BE2C (cell line): Measurements from ENCODE around the gene CCNL1.
"Not testable (repeated sequence)": the region's sequence is repeated elsewhere in the genome, so short reads cannot be mapped to it uniquely, and the experiment has no call there.

Experiments
- DNase-seq: peaks from one replicate; pipeline ENCODE4 v3.0.0-alpha.2; 2020
- H3K27me3 ChIP-seq: fragments of 250-450 bp; sonication (Bioruptor Pico); 2 replicates; pipeline ENCODE4 v1.5.1; 2020; ENCODE audit warnings: mild to moderate bottlenecking
- H3K36me3 ChIP-seq: fragments of 250-450 bp; sonication (Bioruptor Pico); 2 replicates; pipeline ENCODE4 v1.5.1; 2020; ENCODE audit warnings: mild to moderate bottlenecking
- H3K4me1 ChIP-seq: fragments of 250-450 bp; sonication (Bioruptor Pico); 2 replicates; pipeline ENCODE4 v1.5.1; 2020
- H3K4me3 ChIP-seq: 2 replicates; pipeline ENCODE4 v1.5.1; 2011; ENCODE audit warnings: low read depth, low read length
- H3K9me3 ChIP-seq: fragments of 250-450 bp; sonication (Bioruptor Pico); 2 replicates; pipeline ENCODE4 v1.5.1; 2020
- CTCF ChIP-seq: IDR thresholded peaks from 2 replicates; pipeline ENCODE4 v1.5.1; 2012; ENCODE audit warnings: mild to moderate bottlenecking, low read depth, low read length

Gene CCNL1

GRCh38 chr3:157195965-157196364 lies 36.0 kb upstream of the CCNL1 start:
- H3K36me3 ChIP-seq = no peaks in the 10 kb centered on the region
- H3K9me3 ChIP-seq = no peaks in the 10 kb centered on the region
- no peak for DNase-seq
- H3K4me1 ChIP-seq = no peaks in the 10 kb centered on the region
- H3K4me3 ChIP-seq = no peak overlapping the region
- 0 out of 2 replicates have a peak, but pooled peaks cover 9% of the 10 kb centered on the region for H3K27me3 ChIP-seq
- no peak for TF ChIP-seq CTCF

GRCh38 chr3:157191149-157191548 lies 31.2 kb upstream of the CCNL1 start:
- not testable (repeated sequence) for H3K36me3 ChIP-seq, H3K9me3 ChIP-seq, H3K4me1 ChIP-seq

GRCh38 chr3:157190380-157190872 lies 30.5 kb upstream of the CCNL1 start:
- no peak overlapping the region for H3K4me3 ChIP-seq
- H3K36me3 ChIP-seq = no peaks in the 10 kb centered on the region
- no peak for DNase-seq
- no peak for TF ChIP-seq CTCF
- H3K9me3 ChIP-seq = no peaks in the 10 kb centered on the region
- H3K27me3 ChIP-seq = 0 out of 2 replicates have a peak, but pooled peaks cover 6% of the 10 kb centered on the region
- H3K4me1 ChIP-seq = no peaks in the 10 kb centered on the region

More at GRCh38 chr3:157191149-157191548, 31.2 kb upstream of the CCNL1 start:
- DNase-seq, H3K27me3 ChIP-seq, H3K4me3 ChIP-seq: not testable (repeated sequence)

GRCh38 chr3:157188391-157188790 lies 28.4 kb upstream of the CCNL1 start:
- Histone ChIP-seq H3K9me3 (no peaks in the 10 kb centered on the region), H3K4me3 (no peak overlapping the region), H3K27me3 (no peaks in the 10 kb centered on the region), H3K36me3 (no peaks in the 10 kb centered on the region), H3K4me1 (no peaks in the 10 kb centered on the region)
- no peak for TF ChIP-seq CTCF
- DNase-seq = no peak

GRCh38 chr3:157182879-157183278 lies 22.9 kb upstream of the CCNL1 start:
- H3K4me1 ChIP-seq = no peaks in the 10 kb centered on the region
- no peaks in the 10 kb centered on the region for H3K27me3 ChIP-seq
- peak; percentile 29; the same call in 1 of the 2 replicates for TF ChIP-seq CTCF
- H3K4me3 ChIP-seq = no peak overlapping the region
- no peak for DNase-seq
- H3K36me3 ChIP-seq = no peaks in the 10 kb centered on the region
- no peaks in the 10 kb centered on the region for H3K9me3 ChIP-seq

GRCh38 chr3:157180262-157180661 lies 20.3 kb upstream of the CCNL1 start:
- no peak for DNase-seq
- Histone ChIP-seq H3K27me3 (no peaks in the 10 kb centered on the region), H3K4me1 (no peaks in the 10 kb centered on the region; the same call in 1 of the 2 replicates), H3K36me3 (no peaks in the 10 kb centered on the region), H3K9me3 (no peaks in the 10 kb centered on the region), H3K4me3 (no peak overlapping the region)
- no peak for TF ChIP-seq CTCF

GRCh38 chr3:157179365-157179803 lies 19.4 kb upstream of the CCNL1 start:
- Histone ChIP-seq H3K4me1 (no peaks in the 10 kb centered on the region; the same call in 1 of the 2 replicates), H3K36me3 (no peaks in the 10 kb centered on the region), H3K4me3 (no peak overlapping the region), H3K27me3 (no peaks in the 10 kb centered on the region), H3K9me3 (no peaks in the 10 kb centered on the region)
- no peak for TF ChIP-seq CTCF
- DNase-seq = no peak

GRCh38 chr3:157178503-157179364 lies 18.8 kb upstream of the CCNL1 start:
- not testable (repeated sequence) for H3K4me1 ChIP-seq, H3K36me3 ChIP-seq, DNase-seq, H3K27me3 ChIP-seq, H3K9me3 ChIP-seq, H3K4me3 ChIP-seq

- not testable (repeated sequence) for H3K9me3 ChIP-seq, H3K4me1 ChIP-seq, H3K27me3 ChIP-seq, H3K4me3 ChIP-seq, H3K36me3 ChIP-seq, DNase-seq
Observed at GRCh38 chr3:157177801-157178453, 18.0 kb upstream of the CCNL1 start.
